ENCODE measurements around the gene CELF4. TPM values are rescaled to one million over a fixed set of nuclear protein-coding genes. Genes with fewer than 3 reads are reported as not detected.

The CELF4 gene
- polyA plus RNA-seq, 1 donor (not counting 4 experiments of a cell fraction or from before 2014, with no cell fraction given) = not detected

DNA sequence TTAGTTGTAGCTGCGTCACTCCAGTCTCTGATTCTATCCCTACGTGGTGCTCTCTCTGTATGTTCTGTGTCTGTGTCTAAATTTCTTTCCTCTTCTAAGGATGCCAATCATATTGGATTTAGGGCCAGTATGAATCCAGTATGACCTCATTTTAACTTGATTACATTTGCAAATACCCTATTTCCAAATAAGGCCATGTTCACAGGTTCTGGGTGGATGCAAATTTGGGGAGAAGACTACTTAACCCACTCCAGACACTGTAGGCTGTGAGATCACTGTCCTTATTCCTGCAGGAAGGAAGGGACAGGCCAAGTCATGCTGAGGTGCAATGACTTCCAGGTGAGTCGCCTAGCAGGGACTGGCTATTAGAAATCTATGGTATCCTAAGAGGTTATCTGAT is 272.2 kb downstream of the CELF4 start:
- FAIRE-seq (no peak), DNase-seq (ENCODE audit: low read depth, low spot score) (no peak)
- dilution Hi-C loops (cut with MboI; ENCODE audit: extremely low pct_ligation_motif_present, low sequenced_read_pairs) = no loop called here
- no peaks in the 10 kb centered on the region for H4K20me1 ChIP-seq (ENCODE audit: control insufficient read depth, extremely low read depth, insufficient read depth, low read length)
- no peak overlapping the region for H3K27ac ChIP-seq (ENCODE audit: control insufficient read depth, insufficient read depth, low read length)
- no peaks in the 10 kb centered on the region for H3K4me1 ChIP-seq (ENCODE audit: control insufficient read depth, extremely low read depth, insufficient read depth, low read length)
- no peaks in the 10 kb centered on the region for H3K27me3 ChIP-seq (ENCODE audit: control insufficient read depth, extremely low read depth, insufficient read depth, low read length)
- H3K9me3 ChIP-seq (ENCODE audit: control insufficient read depth, low read depth, low read length) = no peaks in the 10 kb centered on the region
- H3K4me3 ChIP-seq (ENCODE audit: control insufficient read depth in 2 of 3, extremely low read depth in 1 of 3, insufficient read depth in 2 of 3, low read depth in 1 of 3, low read length in 3 of 3) = no peak overlapping the region
- no peak overlapping the region for H3K4me2 ChIP-seq (ENCODE audit: control insufficient read depth, extremely low read depth, insufficient read depth, low read depth, low read length)
- no peak for TF ChIP-seq EZH2 (IDR thresholded peaks at IDR 0.05; ENCODE audit: low read length)
- TF ChIP-seq, protein P1, sequence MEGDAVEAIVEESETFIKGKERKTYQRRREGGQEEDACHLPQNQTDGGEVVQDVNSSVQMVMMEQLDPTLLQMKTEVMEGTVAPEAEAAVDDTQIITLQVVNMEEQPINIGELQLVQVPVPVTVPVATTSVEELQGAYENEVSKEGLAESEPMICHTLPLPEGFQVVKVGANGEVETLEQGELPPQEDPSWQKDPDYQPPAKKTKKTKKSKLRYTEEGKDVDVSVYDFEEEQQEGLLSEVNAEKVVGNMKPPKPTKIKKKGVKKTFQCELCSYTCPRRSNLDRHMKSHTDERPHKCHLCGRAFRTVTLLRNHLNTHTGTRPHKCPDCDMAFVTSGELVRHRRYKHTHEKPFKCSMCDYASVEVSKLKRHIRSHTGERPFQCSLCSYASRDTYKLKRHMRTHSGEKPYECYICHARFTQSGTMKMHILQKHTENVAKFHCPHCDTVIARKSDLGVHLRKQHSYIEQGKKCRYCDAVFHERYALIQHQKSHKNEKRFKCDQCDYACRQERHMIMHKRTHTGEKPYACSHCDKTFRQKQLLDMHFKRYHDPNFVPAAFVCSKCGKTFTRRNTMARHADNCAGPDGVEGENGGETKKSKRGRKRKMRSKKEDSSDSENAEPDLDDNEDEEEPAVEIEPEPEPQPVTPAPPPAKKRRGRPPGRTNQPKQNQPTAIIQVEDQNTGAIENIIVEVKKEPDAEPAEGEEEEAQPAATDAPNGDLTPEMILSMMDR (optimal IDR thresholded peaks at IDR 0.05 in 1 of 3, IDR thresholded peaks at IDR 0.05 in 1 of 3, conservative IDR thresholded peaks at IDR 0.05 in 1 of 3; ENCODE audit: extremely low read depth in 1 of 3, insufficient read depth in 2 of 3, low read length in 3 of 3) = no peak
- H3K9ac ChIP-seq (ENCODE audit: control insufficient read depth, extremely low read depth, insufficient read depth, low read length) = no peak overlapping the region
- no peaks in the 10 kb centered on the region for H3K79me2 ChIP-seq (ENCODE audit: control insufficient read depth, insufficient read depth, low read length)
- no peaks in the 10 kb centered on the region for H3K36me3 ChIP-seq (ENCODE audit: control insufficient read depth in 2 of 2, extremely low read depth in 1 of 2, insufficient read depth in 2 of 2, low read length in 2 of 2)
- no peaks in the 10 kb centered on the region for H3K9me1 ChIP-seq (ENCODE audit: control insufficient read depth, extremely low read depth, insufficient read depth, low read length)
- H2AFZ ChIP-seq (ENCODE audit: control insufficient read depth, low read length) = no peak overlapping the region

DNA sequence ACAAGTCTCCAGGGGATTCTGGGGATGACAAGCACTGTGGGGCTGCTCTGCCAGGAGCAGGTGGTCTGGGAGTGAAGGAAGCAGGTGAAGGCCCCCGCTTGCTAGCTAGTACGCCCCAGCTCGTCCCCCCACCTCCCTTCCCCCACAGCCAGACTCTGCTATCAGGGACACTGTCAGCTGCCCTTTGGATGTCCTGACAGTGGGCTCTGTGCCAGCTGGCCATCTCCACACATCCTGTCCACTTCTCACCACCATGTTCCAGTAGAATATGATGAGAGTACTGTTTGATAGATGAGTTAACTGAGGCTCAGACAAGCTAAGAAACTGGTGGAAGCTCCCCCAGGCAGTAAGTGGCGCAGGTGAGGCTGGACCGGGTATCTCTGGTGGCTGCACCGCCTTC is 276.2 kb downstream of the CELF4 start:
- DNase-seq (ENCODE audit: low read depth, low spot score) = no peak
- no peaks in the 10 kb centered on the region for H3K36me3 ChIP-seq (ENCODE audit: control insufficient read depth in 2 of 2, extremely low read depth in 1 of 2, insufficient read depth in 2 of 2, low read length in 2 of 2)
- no peak for FAIRE-seq
- H3K27me3 ChIP-seq (ENCODE audit: control insufficient read depth, extremely low read depth, insufficient read depth, low read length) = no peaks in the 10 kb centered on the region
- no peak overlapping the region for H3K4me3 ChIP-seq (ENCODE audit: control insufficient read depth in 2 of 3, extremely low read depth in 1 of 3, insufficient read depth in 2 of 3, low read depth in 1 of 3, low read length in 3 of 3)
- H2AFZ ChIP-seq (ENCODE audit: control insufficient read depth, low read length) = no peak overlapping the region
- dilution Hi-C loops (cut with MboI; ENCODE audit: extremely low pct_ligation_motif_present, low sequenced_read_pairs) = no loop called here
- no peaks in the 10 kb centered on the region for H4K20me1 ChIP-seq (ENCODE audit: control insufficient read depth, extremely low read depth, insufficient read depth, low read length)
- H3K9ac ChIP-seq (ENCODE audit: control insufficient read depth, extremely low read depth, insufficient read depth, low read length) = no peak overlapping the region
- H3K4me1 ChIP-seq (ENCODE audit: control insufficient read depth, extremely low read depth, insufficient read depth, low read length) = no peaks in the 10 kb centered on the region
- H3K27ac ChIP-seq (ENCODE audit: control insufficient read depth, insufficient read depth, low read length) = no peak overlapping the region
- no peak overlapping the region for H3K4me2 ChIP-seq (ENCODE audit: control insufficient read depth, extremely low read depth, insufficient read depth, low read depth, low read length)
- no peaks in the 10 kb centered on the region for H3K79me2 ChIP-seq (ENCODE audit: control insufficient read depth, insufficient read depth, low read length)
- no peak for TF ChIP-seq EZH2 (IDR thresholded peaks at IDR 0.05; ENCODE audit: low read length)
- TF ChIP-seq, protein P1 (optimal IDR thresholded peaks at IDR 0.05 in 1 of 3, IDR thresholded peaks at IDR 0.05 in 1 of 3, conservative IDR thresholded peaks at IDR 0.05 in 1 of 3; ENCODE audit: extremely low read depth in 1 of 3, insufficient read depth in 2 of 3, low read length in 3 of 3) = no peak
- H3K9me3 ChIP-seq (ENCODE audit: control insufficient read depth, low read depth, low read length) = no peaks in the 10 kb centered on the region
- no peaks in the 10 kb centered on the region for H3K9me1 ChIP-seq (ENCODE audit: control insufficient read depth, extremely low read depth, insufficient read depth, low read length)

Measured in keratinocyte (primary cell).